GM12878 (cell line): ENCODE results near the gene ADCY10. TPM values are rescaled to one million over a fixed set of nuclear protein-coding genes. Genes with fewer than 3 reads are reported as not detected.

Experiments
- BCLAF1 ChIP-seq: fragments of 450-650 bp; IDR thresholded peaks from 2 replicates; pipeline ENCODE4 v1.6.1; 2017; ENCODE audit warnings: antibody characterized with exemption, mild to moderate bottlenecking, moderate library complexity
- CREB1 ChIP-seq: IDR thresholded peaks from 2 replicates; pipeline ENCODE4 v1.6.1; 2012; ENCODE audit warnings: low read depth, mild to moderate bottlenecking, inconsistent platforms
- CUX1 ChIP-seq: IDR thresholded peaks from 2 replicates; pipeline ENCODE4 v1.6.1; 2012; ENCODE audit warnings: improper control_type of control experiment, low read depth, low read length; ENCODE audit not compliant: insufficient replicate concordance
- FOXK2 ChIP-seq: fragments of 450-650 bp; IDR thresholded peaks from 2 replicates; pipeline ENCODE4 v1.6.1; 2017; ENCODE audit warnings: mild to moderate bottlenecking, moderate library complexity
- HDAC6 ChIP-seq: fragments of 200-600 bp; sonication (generic); IDR thresholded peaks from one replicate; pipeline ENCODE4 v1.8.0; 2017; ENCODE audit warnings: antibody characterized with exemption; ENCODE audit not compliant: unreplicated experiment
- RAD21 ChIP-seq: IDR thresholded peaks from 2 replicates; pipeline ENCODE4 v1.6.1; 2011; ENCODE audit warnings: mild to moderate bottlenecking, low read depth, low read length, moderate library complexity; ENCODE audit not compliant: insufficient read depth
- SUZ12 ChIP-seq: fragments of 200-600 bp; sonication (generic); IDR thresholded peaks from one replicate; pipeline ENCODE4 v1.6.1; 2018; ENCODE audit warnings: antibody characterized with exemption, mild to moderate bottlenecking; ENCODE audit not compliant: unreplicated experiment
- ZBTB4 ChIP-seq: fragments of 450-650 bp; formaldehyde crosslinking; IDR thresholded peaks from 2 replicates; pipeline ENCODE4 v1.4.0; 2022; ENCODE audit warnings: mild to moderate bottlenecking, moderate library complexity
- ZNF217 ChIP-seq: fragments of 450-650 bp; IDR thresholded peaks from 2 replicates; pipeline ENCODE4 v1.6.1; 2017; ENCODE audit warnings: antibody characterized with exemption, mild to moderate bottlenecking
- polyA plus RNA-seq, 11 experiments: library from polyadenylated mRNA; depleted of rRNA in 4 of 11; unstranded in 6 of 11; stranded (reverse) in 5 of 11; fragments of >200 nt; fragmentation: Nextera tagmentation in 4 of 11; fragmentation: Illumina TruSeq in 1 of 11; extraction: Ambion mirVana in 4 of 11; extraction: Trizol in 1 of 11; gene quantifications; 1 replicate in 1 of 11; 2 replicates in 10 of 11; pipeline versions ENCODE4 v1.2.1 to v1.2.3, GENCODE V29; 2011 to 2016; ENCODE audit warnings: inconsistent platforms in 2 of 11, missing spikeins in 2 of 11, low read depth in 1 of 11
- total RNA-seq, 4 experiments: library from RNA; depleted of rRNA in 3 of 4; stranded (reverse); fragments of >200 nt in 3 of 4; fragmentation: Illumina TruSeq in 1 of 4; extraction: Trizol in 1 of 4; gene quantifications; 2 replicates each; pipeline versions ENCODE4 v1.2.1 to v1.2.3, GENCODE V29; 2013 to 2021

Gene ADCY10
- total and polyA plus RNA-seq, 10 of the 15 experiments (the other 5 are each of a cell fraction or from before 2014, with no cell fraction given): 0.13 to 0.22 TPM; not detected in 8

- TF ChIP-seq CUX1 (no peak), ZNF217 (no peak), SUZ12 (no peak), HDAC6 (no peak), CREB1 (no peak), RAD21 (no peak), BCLAF1 (no peak), ZBTB4 (CRISPR knock-in tag) (no peak), FOXK2 (no peak)
Measured at GRCh38 chr1:167825419-167826079, 88.4 kb downstream of the ADCY10 start (continued).
